HepG2 (cell line): ENCODE measurements around the gene UBE2G2. TPM values are rescaled to one million over a fixed set of nuclear protein-coding genes. Genes with fewer than 3 reads are reported as not detected.

Experiments used
- ATAC-seq: fragments of 200-7000 bp; cut with Tn5 transposase; 3 replicates; pipeline ENCODE4 v1.9.1; 2020; ENCODE audit warnings: mild to moderate bottlenecking, moderate library complexity
- BruUV-seq: library from RNA; stranded (reverse); fragments of 400-500 nt; replicated peaks from 2 replicates; lab custom pipeline; 2021; lab: Mats Ljungman, UMichigan
- CTCF ChIA-PET: fragments of 300-600 bp; formaldehyde crosslinking; extraction: SDS; loops from one replicate; lab custom pipeline; 2021; ENCODE audit warnings: low total read pairs, inconsistent platforms, low intra/inter-chr PET ratio; lab: Yijun Ruan, JAX
- POLR2A ChIA-PET: fragments of 350-600 bp; sonication (Branson Sonifier 250); formaldehyde crosslinking; loops from one replicate; lab custom pipeline; 2020; ENCODE audit warnings: antibody characterized with exemption, inconsistent platforms; lab: Yijun Ruan, JAX
- DNase-seq: peaks from one replicate; pipeline ENCODE4 v3.0.0-alpha.2; 2015; ENCODE audit warnings: low spot score
- FAIRE-seq: peaks from 3 replicates; lab custom pipeline; 2011; peaks lifted over from hg19 to GRCh38; lab: Jason Lieb, UNC
- H2AFZ ChIP-seq: one replicate; pipeline ENCODE4 v1.6.1; 2011; ENCODE audit warnings: low read length, inconsistent platforms
- H3K27ac ChIP-seq: fragments of 300-600 bp; 3 replicates; pipeline ENCODE4 v1.8.0; 2011; ENCODE audit warnings: mixed run types, mild to moderate bottlenecking, mixed read lengths, low read length, inconsistent platforms; ENCODE audit not compliant: insufficient read depth; ENCODE audit errors: extremely low read length
- H3K27me3 ChIP-seq, 2 experiments: fragments of 200-600 bp in 1 of 2; 2 replicates in 1 of 2; 3 replicates in 1 of 2; pipeline versions ENCODE4 v1.6.0 to v1.8.0; 2011; ENCODE audit warnings: low read length in 2 of 2, mild to moderate bottlenecking in 2 of 2, moderate library complexity in 2 of 2, inconsistent platforms in 1 of 2; ENCODE audit not compliant: insufficient read depth in 2 of 2, control insufficient read depth in 1 of 2
- H3K36me3 ChIP-seq, 2 experiments: fragments of 200-600 bp in 1 of 2; replicated peaks in 1 of 2; 2 replicates in 1 of 2; 3 replicates in 1 of 2; pipeline versions ENCODE4 v1.5.1 to v1.8.0; 2011; ENCODE audit warnings: low read length in 2 of 2, inconsistent platforms in 1 of 2; ENCODE audit not compliant: insufficient read depth in 2 of 2, control insufficient read depth in 1 of 2
- H3K4me1 ChIP-seq: 2 replicates; pipeline ENCODE4 v1.5.1; 2012; ENCODE audit warnings: low read length, inconsistent platforms; ENCODE audit not compliant: insufficient read depth
- H3K4me2 ChIP-seq: 2 replicates; pipeline ENCODE4 v1.6.0; 2011; ENCODE audit warnings: low read depth, low read length, inconsistent platforms
- H3K4me3 ChIP-seq, 3 experiments: fragments of 200-600 bp in 1 of 3; sonication (generic), shearing (Covaris generic) in 1 of 3; replicated peaks in 1 of 3; 2 replicates each; pipeline ENCODE4 v1.5.1; 2011 to 2016; ENCODE audit warnings: low read length in 3 of 3, inconsistent platforms in 2 of 3, low read depth in 2 of 3, mild to moderate bottlenecking in 2 of 3, control low read depth in 1 of 3, mixed read lengths in 1 of 3; ENCODE audit not compliant: insufficient read depth in 1 of 3
- H3K79me2 ChIP-seq: one replicate; pipeline ENCODE4 v1.6.1; 2011; ENCODE audit warnings: low read length, inconsistent platforms; ENCODE audit not compliant: insufficient read depth
- H3K9ac ChIP-seq: 2 replicates; pipeline ENCODE4 v1.6.0; 2011; ENCODE audit warnings: mild to moderate bottlenecking, low read depth, low read length, inconsistent platforms; ENCODE audit not compliant: insufficient read depth
- H3K9me3 ChIP-seq: 2 replicates; pipeline ENCODE4 v1.5.1; 2012; ENCODE audit warnings: mild to moderate bottlenecking, low read length
- H4K20me1 ChIP-seq: 2 replicates; pipeline ENCODE4 v1.6.0; 2011; ENCODE audit warnings: inconsistent platforms, mild to moderate bottlenecking, low read length, moderate library complexity; ENCODE audit not compliant: insufficient read depth
- ATF5 ChIP-seq: sonication (generic); formaldehyde crosslinking; IDR thresholded peaks from 2 replicates; pipeline ENCODE4 v1.4.0; 2020; ENCODE audit warnings: mild to moderate bottlenecking, low read depth, missing genetic modification reagents
- DNMT3B ChIP-seq: conservative IDR thresholded peaks from 2 replicates; pipeline ENCODE4 v1.6.1; 2016; ENCODE audit warnings: missing biosample characterization, control low read depth
- PAX8 ChIP-seq: sonication (generic); formaldehyde crosslinking; IDR thresholded peaks from 2 replicates; pipeline ENCODE4 v1.8.0; 2022; ENCODE audit warnings: mild to moderate bottlenecking, missing genetic modification reagents, borderline replicate concordance
- PRMT3 ChIP-seq: sonication (generic); formaldehyde crosslinking; IDR thresholded peaks from 2 replicates; pipeline ENCODE4 v1.8.1; 2022; ENCODE audit warnings: low read depth, mild to moderate bottlenecking, moderate library complexity, missing genetic modification reagents, borderline replicate concordance
- SMAD1 ChIP-seq: sonication (generic); formaldehyde crosslinking; IDR thresholded peaks from 2 replicates; pipeline ENCODE4 v1.4.0; 2020; ENCODE audit warnings: missing genetic modification reagents, low read depth, mild to moderate bottlenecking, borderline replicate concordance
- SMAD9 ChIP-seq: sonication (generic); formaldehyde crosslinking; IDR thresholded peaks from 2 replicates; pipeline ENCODE4 v1.5.1; 2020; ENCODE audit warnings: mild to moderate bottlenecking, missing genetic modification reagents
- SPEN ChIP-seq: sonication (generic); formaldehyde crosslinking; IDR thresholded peaks from 2 replicates; pipeline ENCODE4 v1.5.1; 2020; ENCODE audit warnings: low read depth, mild to moderate bottlenecking, missing genetic modification reagents
- SYNCRIP ChIP-seq: fragments of 200-400 bp; formaldehyde crosslinking; IDR thresholded peaks from 2 replicates; pipeline ENCODE4 v1.6.1; 2018; ENCODE audit warnings: mild to moderate bottlenecking, low read depth, low read length; ENCODE audit not compliant: insufficient read depth
- ZFP36L1 ChIP-seq: sonication (generic); formaldehyde crosslinking; IDR thresholded peaks from 2 replicates; pipeline ENCODE4 v1.8.0; 2022; ENCODE audit warnings: mild to moderate bottlenecking, missing genetic modification reagents, moderate library complexity
- ZNF33A ChIP-seq: sonication (generic); formaldehyde crosslinking; IDR thresholded peaks from 2 replicates; pipeline ENCODE4 v1.5.1; 2020; ENCODE audit warnings: missing genetic modification reagents, mild to moderate bottlenecking, moderate library complexity, borderline replicate concordance
- ZNF746 ChIP-seq: sonication (generic); formaldehyde crosslinking; IDR thresholded peaks from 2 replicates; pipeline ENCODE4 v1.8.0; 2022; ENCODE audit warnings: mild to moderate bottlenecking, missing genetic modification reagents
- WGBS: methylation state at CpG from one replicate; pipeline ENCODE4 v1.1.6; 2017; ENCODE audit warnings: low lambda C conversion rate; 5-methylcytosine and 5-hydroxymethylcytosine counted together
- in situ Hi-C: cut with HindIII; loops from 2 replicates; pipeline ENCODE4 v1.10.0; 2017; ENCODE audit warnings: low pct_unique_long_range_greater_than_20kb; ENCODE audit not compliant: extremely low pct_ligation_motif_present
- intact Hi-C: fragments of 100-400 bp; cut with micrococcal nuclease; formaldehyde crosslinking; loops from one replicate; pipeline ENCODE4 v1.10.0; 2022; ENCODE audit not compliant: unreplicated experiment
- polyA plus RNA-seq, 8 experiments: library from polyadenylated mRNA; depleted of rRNA in 3 of 8; stranded (reverse) in 7 of 8; unstranded in 1 of 8; fragments of >200 nt; fragmentation: Illumina TruSeq in 4 of 8; extraction: Trizol in 4 of 8; gene quantifications; 2 replicates each; pipeline versions ENCODE4 v1.2.1 to v1.2.3, GENCODE V29; 2011 to 2016; ENCODE audit warnings: low read depth in 4 of 8, missing spikeins in 1 of 8, mixed read lengths in 1 of 8; ENCODE audit not compliant: insufficient read depth in 1 of 8
- total RNA-seq, 5 experiments: library from RNA; depleted of rRNA; stranded (reverse); fragments of >200 nt; fragmentation: Illumina TruSeq; extraction: Trizol; gene quantifications; 2 replicates each; pipeline ENCODE4 v1.2.3, GENCODE V29; 2016; ENCODE audit warnings: low read depth in 1 of 5
- TF ChIP-seq, protein P1 (sequence below): IDR thresholded peaks from 2 replicates; pipeline ENCODE4 v1.6.1; 2016; ENCODE audit warnings: missing genetic modification reagents, missing compliant biosample characterization
- TF ChIP-seq, protein P2 (sequence below): sonication (generic); formaldehyde crosslinking; IDR thresholded peaks from 2 replicates; pipeline ENCODE4 v1.4.0; 2020; ENCODE audit warnings: missing genetic modification reagents, borderline replicate concordance

UBE2G2 gene
- total and polyA plus RNA-seq, 2 of the 13 experiments (the other 11 are each of a cell fraction or from before 2014, with no cell fraction given) = 55.4 to 92.0 TPM

DNA sequence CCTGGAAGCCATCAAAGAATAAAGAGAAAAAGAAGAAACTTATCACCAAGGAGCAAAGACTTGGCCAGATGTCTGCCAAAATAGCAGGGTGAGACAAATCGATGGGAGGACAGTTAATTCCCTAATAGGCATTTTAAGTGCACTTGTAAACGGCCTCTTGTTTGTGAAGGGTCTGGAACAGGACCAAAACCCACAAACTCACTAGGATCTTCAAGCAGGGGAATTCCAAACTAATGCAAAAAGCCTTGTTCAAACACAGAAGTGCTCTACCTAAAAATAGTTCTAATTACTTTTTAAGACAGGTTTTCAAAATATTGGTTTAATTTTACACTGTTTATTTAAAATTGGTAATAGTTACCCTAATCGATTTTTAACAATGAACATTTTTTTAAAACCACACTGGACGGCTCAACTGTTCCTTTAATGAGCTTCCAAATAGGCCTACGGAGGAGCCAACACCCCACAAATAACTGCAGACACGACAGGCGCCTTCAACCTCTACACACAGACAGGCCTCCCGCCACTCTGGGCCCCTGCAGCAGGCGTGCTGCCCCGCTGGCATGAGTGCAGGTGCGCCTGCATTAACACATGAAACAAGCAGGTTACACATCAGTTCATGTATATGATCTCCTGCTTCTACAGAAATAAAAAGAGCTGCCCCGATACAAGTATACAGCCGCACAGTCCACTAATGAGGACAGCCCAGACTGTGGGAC is 15.8 kb downstream of the UBE2G2 start:
- no TSS peak for BruUV-seq
- CTCF ChIA-PET = no interaction called here
- no peaks in the 10 kb centered on the region for H4K20me1 ChIP-seq
- intact Hi-C loops = no loop called here
- peaks cover 44% of the 10 kb centered on the region for H3K79me2 ChIP-seq
- in situ Hi-C loops = no loop called here
- peaks cover 6 to 39% of the 10 kb centered on the region in 2 experiments; a peak in 4 of 5 replicates for H3K36me3 ChIP-seq
- H3K4me1 ChIP-seq = peaks cover 1% of the 10 kb centered on the region; the same call in 1 of the 2 replicates
- ATAC-seq = no peak
- WGBS = 90% methylated on average over 13 of the region's 13 CpGs
- H3K27ac ChIP-seq = no peak overlapping the region
- TF ChIP-seq SPEN (CRISPR knock-in tag) = no peak
- TF ChIP-seq SMAD1 (CRISPR knock-in tag) = no peak
- TF ChIP-seq, protein P1, sequence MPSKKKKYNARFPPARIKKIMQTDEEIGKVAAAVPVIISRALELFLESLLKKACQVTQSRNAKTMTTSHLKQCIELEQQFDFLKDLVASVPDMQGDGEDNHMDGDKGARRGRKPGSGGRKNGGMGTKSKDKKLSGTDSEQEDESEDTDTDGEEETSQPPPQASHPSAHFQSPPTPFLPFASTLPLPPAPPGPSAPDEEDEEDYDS (CRISPR knock-in tag) = no peak
- no peak for TF ChIP-seq PAX8 (CRISPR knock-in tag)
- no peak for TF ChIP-seq PRMT3 (CRISPR knock-in tag)
- no peak for TF ChIP-seq SYNCRIP
- no peak for DNase-seq
- H2AFZ ChIP-seq = no peak overlapping the region
- no peak overlapping the region for H3K9ac ChIP-seq
- H3K4me2 ChIP-seq = no peak overlapping the region
- no peak overlapping the region for H3K4me3 ChIP-seq
- POLR2A ChIA-PET = no interaction called here
- FAIRE-seq = no peak
- no peaks in the 10 kb centered on the region for H3K9me3 ChIP-seq
- H3K27me3 ChIP-seq = no peaks in the 10 kb centered on the region

DNA sequence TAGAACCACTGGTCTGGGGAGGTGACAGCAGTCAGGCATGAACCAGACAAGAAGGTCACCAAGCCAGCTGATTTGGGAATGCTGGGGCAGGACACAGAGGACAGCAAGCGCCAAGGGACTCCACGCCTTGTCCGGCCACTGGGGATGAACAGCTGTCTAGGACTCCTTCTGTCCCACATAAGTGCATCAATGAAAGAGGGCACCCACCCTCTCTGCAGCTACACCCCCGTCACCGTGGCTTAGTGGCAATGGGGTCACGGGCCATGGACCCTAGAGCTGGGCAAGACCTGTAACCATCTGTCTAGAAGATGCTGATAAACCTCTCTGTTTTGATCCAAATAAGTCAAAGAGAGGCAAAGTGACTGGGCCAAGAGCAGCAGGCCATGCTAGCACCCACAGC is 16.8 kb downstream of the UBE2G2 start:
- Histone ChIP-seq H3K27me3 (no peaks in the 10 kb centered on the region), H3K9me3 (no peaks in the 10 kb centered on the region), H3K4me1 (peaks cover 11% of the 10 kb centered on the region), H3K79me2 (peaks cover 38% of the 10 kb centered on the region), H3K36me3 (peaks cover 6 to 41% of the 10 kb centered on the region in 2 experiments; a peak in 4 of 5 replicates), H3K9ac (no peak overlapping the region), H2AFZ (no peak overlapping the region), H3K4me2 (no peak overlapping the region), H3K27ac (no peak overlapping the region), H4K20me1 (no peaks in the 10 kb centered on the region), H3K4me3 (no peak overlapping the region)
- BruUV-seq = no TSS peak
- FAIRE-seq (no peak), ATAC-seq (no peak), DNase-seq (no peak)
- ChIA-PET CTCF (no interaction called here), POLR2A (no interaction called here)
- in situ Hi-C loops = no loop called here
- intact Hi-C loops = no loop called here
- WGBS = 100% methylated on average over 3 of the region's 6 CpGs
- TF ChIP-seq, protein P2, sequence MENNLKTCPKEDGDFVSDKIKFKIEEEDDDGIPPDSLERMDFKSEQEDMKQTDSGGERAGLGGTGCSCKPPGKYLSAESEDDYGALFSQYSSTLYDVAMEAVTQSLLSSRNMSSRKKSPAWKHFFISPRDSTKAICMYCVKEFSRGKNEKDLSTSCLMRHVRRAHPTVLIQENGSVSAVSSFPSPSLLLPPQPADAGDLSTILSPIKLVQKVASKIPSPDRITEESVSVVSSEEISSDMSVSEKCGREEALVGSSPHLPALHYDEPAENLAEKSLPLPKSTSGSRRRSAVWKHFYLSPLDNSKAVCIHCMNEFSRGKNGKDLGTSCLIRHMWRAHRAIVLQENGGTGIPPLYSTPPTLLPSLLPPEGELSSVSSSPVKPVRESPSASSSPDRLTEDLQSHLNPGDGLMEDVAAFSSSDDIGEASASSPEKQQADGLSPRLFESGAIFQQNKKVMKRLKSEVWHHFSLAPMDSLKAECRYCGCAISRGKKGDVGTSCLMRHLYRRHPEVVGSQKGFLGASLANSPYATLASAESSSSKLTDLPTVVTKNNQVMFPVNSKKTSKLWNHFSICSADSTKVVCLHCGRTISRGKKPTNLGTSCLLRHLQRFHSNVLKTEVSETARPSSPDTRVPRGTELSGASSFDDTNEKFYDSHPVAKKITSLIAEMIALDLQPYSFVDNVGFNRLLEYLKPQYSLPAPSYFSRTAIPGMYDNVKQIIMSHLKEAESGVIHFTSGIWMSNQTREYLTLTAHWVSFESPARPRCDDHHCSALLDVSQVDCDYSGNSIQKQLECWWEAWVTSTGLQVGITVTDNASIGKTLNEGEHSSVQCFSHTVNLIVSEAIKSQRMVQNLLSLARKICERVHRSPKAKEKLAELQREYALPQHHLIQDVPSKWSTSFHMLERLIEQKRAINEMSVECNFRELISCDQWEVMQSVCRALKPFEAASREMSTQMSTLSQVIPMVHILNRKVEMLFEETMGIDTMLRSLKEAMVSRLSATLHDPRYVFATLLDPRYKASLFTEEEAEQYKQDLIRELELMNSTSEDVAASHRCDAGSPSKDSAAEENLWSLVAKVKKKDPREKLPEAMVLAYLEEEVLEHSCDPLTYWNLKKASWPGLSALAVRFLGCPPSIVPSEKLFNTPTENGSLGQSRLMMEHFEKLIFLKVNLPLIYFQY (CRISPR knock-in tag) = no peak
- no peak for TF ChIP-seq ZFP36L1 (CRISPR knock-in tag)
- no peak for TF ChIP-seq ATF5
- TF ChIP-seq ZNF746 (CRISPR knock-in tag) = no peak
- no peak for TF ChIP-seq ZNF33A
- TF ChIP-seq DNMT3B (CRISPR knock-in tag) = no peak
- TF ChIP-seq SMAD9 (CRISPR knock-in tag) = no peak
